Panc1 (cell line): ENCODE results near the gene CCDC148.

Experiments
- CTCF ChIP-seq: fragments of 450-650 bp; IDR thresholded peaks from 2 replicates; pipeline ENCODE4 v1.5.1; 2017; ENCODE audit warnings: mild to moderate bottlenecking
- POLR2AphosphoS5 ChIP-seq: IDR thresholded peaks from 2 replicates; pipeline ENCODE4 v1.6.1; 2012; ENCODE audit warnings: mild to moderate bottlenecking, low read depth, low read length, moderate library complexity
- REST ChIP-seq, 2 experiments: IDR thresholded peaks; 2 replicates each; pipeline ENCODE4 v1.6.1; 2011 to 2012; ENCODE audit warnings: low read depth in 2 of 2, control low read depth in 1 of 2, low read length in 1 of 2, mild to moderate bottlenecking in 1 of 2, moderate library complexity in 1 of 2; ENCODE audit not compliant: insufficient read depth in 1 of 2

- TF ChIP-seq CTCF (no peak), REST (IDR thresholded peaks at IDR 0.05; ENCODE audit: insufficient read depth in 1 of 2, low read depth in 2 of 2, low read length in 1 of 2) (no peak), POLR2AphosphoS5 (no peak)
Observed at GRCh38 chr2:158500333-158500732, 43.8 kb upstream of the CCDC148 start.
